ENCODE data around the gene CLMP.
A peak's percentile ranks its signal among the peaks of the same experiment; 100 is the strongest.
"Not testable (repeated sequence)": the region's sequence is repeated elsewhere in the genome, so short reads cannot be mapped to it uniquely, and the experiment has no call there.

Gene CLMP

GRCh38 chr11:123129920-123130319 lies 65.1 kb downstream of the CLMP start:
- DNase-seq, result no peak

GRCh38 chr11:123125169-123125568 lies 69.9 kb downstream of the CLMP start:
- no peak for DNase-seq

- DNase-seq, result no peak
Observed at GRCh38 chr11:123122852-123123251, 72.2 kb downstream of the CLMP start.

- DNase-seq, result no peak
Observed at GRCh38 chr11:123122341-123122740, 72.7 kb downstream of the CLMP start.

- no peak for DNase-seq
Observed at GRCh38 chr11:123116486-123116885, 78.6 kb downstream of the CLMP start.

GRCh38 chr11:123111465-123111864 lies 83.6 kb downstream of the CLMP start:
- no peak for DNase-seq

GRCh38 chr11:123110397-123110796 lies 84.7 kb downstream of the CLMP start:
- DNase-seq, result no peak

GRCh38 chr11:123107945-123108495 lies 87.0 kb downstream of the CLMP start:
- DNase-seq, result no peak

GRCh38 chr11:123104697-123105096 lies 90.4 kb downstream of the CLMP start:
- no peak for DNase-seq

GRCh38 chr11:123103326-123103980 lies 91.6 kb downstream of the CLMP start:
- DNase-seq, result peak; percentile 90

- DNase-seq, result peak; percentile 78
Observed at GRCh38 chr11:123100379-123101085, 94.5 kb downstream of the CLMP start.

GRCh38 chr11:123098990-123099389 lies 96.1 kb downstream of the CLMP start:
- DNase-seq, result no peak

- no peak for DNase-seq
Observed at GRCh38 chr11:123093739-123094138, 101.3 kb downstream of the CLMP start.

GRCh38 chr11:123091506-123091905 lies 103.5 kb downstream of the CLMP start:
- DNase-seq, result no peak

GRCh38 chr11:123090168-123090567 lies 104.9 kb downstream of the CLMP start:
- not testable (repeated sequence) for DNase-seq

GRCh38 chr11:123088896-123089295 lies 106.2 kb downstream of the CLMP start:
- not testable (repeated sequence) for DNase-seq

- DNase-seq, result not testable (repeated sequence)
Observed at GRCh38 chr11:123087657-123088056, 107.4 kb downstream of the CLMP start.

- no peak for DNase-seq
Observed at GRCh38 chr11:123086305-123086704, 108.7 kb downstream of the CLMP start.

- DNase-seq, result no peak
Observed at GRCh38 chr11:123085497-123085896, 109.6 kb downstream of the CLMP start.

- DNase-seq, result no peak
Observed at GRCh38 chr11:123084454-123084853, 110.6 kb downstream of the CLMP start.

- no peak for DNase-seq
Observed at GRCh38 chr11:123083623-123084029, 111.4 kb downstream of the CLMP start.

- DNase-seq, result no peak
Observed at GRCh38 chr11:123082977-123083376, 112.1 kb downstream of the CLMP start.

- DNase-seq, result no peak
Observed at GRCh38 chr11:123080015-123080414, 115.0 kb downstream of the CLMP start.

GRCh38 chr11:123076484-123076883 lies 118.6 kb downstream of the CLMP start:
- no peak for DNase-seq
